HepG2 (cell line): ENCODE data around the gene SLIT3. TPM values are rescaled to one million over a fixed set of nuclear protein-coding genes. Genes with fewer than 3 reads are reported as not detected.

Source experiments
- ATAC-seq: fragments of 200-7000 bp; cut with Tn5 transposase; 3 replicates; pipeline ENCODE4 v1.9.1; 2020; ENCODE audit warnings: mild to moderate bottlenecking, moderate library complexity
- BruUV-seq: library from RNA; stranded (reverse); fragments of 400-500 nt; replicated peaks from 2 replicates; lab custom pipeline; 2021; lab: Mats Ljungman, UMichigan
- CTCF ChIA-PET: fragments of 300-600 bp; formaldehyde crosslinking; extraction: SDS; loops from one replicate; lab custom pipeline; 2021; ENCODE audit warnings: low total read pairs, inconsistent platforms, low intra/inter-chr PET ratio; lab: Yijun Ruan, JAX
- POLR2A ChIA-PET: fragments of 350-600 bp; sonication (Branson Sonifier 250); formaldehyde crosslinking; loops from one replicate; lab custom pipeline; 2020; ENCODE audit warnings: antibody characterized with exemption, inconsistent platforms; lab: Yijun Ruan, JAX
- DNase-seq: peaks from one replicate; pipeline ENCODE4 v3.0.0-alpha.2; 2015; ENCODE audit warnings: low spot score
- FAIRE-seq: peaks from 3 replicates; lab custom pipeline; 2011; peaks lifted over from hg19 to GRCh38; lab: Jason Lieb, UNC
- H2AFZ ChIP-seq: one replicate; pipeline ENCODE4 v1.6.1; 2011; ENCODE audit warnings: low read length, inconsistent platforms
- H3K27ac ChIP-seq: fragments of 300-600 bp; 3 replicates; pipeline ENCODE4 v1.8.0; 2011; ENCODE audit warnings: mixed run types, mild to moderate bottlenecking, mixed read lengths, low read length, inconsistent platforms; ENCODE audit not compliant: insufficient read depth; ENCODE audit errors: extremely low read length
- H3K27me3 ChIP-seq, 2 experiments: fragments of 200-600 bp in 1 of 2; 2 replicates in 1 of 2; 3 replicates in 1 of 2; pipeline versions ENCODE4 v1.6.0 to v1.8.0; 2011; ENCODE audit warnings: low read length in 2 of 2, mild to moderate bottlenecking in 2 of 2, moderate library complexity in 2 of 2, inconsistent platforms in 1 of 2; ENCODE audit not compliant: insufficient read depth in 2 of 2, control insufficient read depth in 1 of 2
- H3K36me3 ChIP-seq, 2 experiments: fragments of 200-600 bp in 1 of 2; replicated peaks in 1 of 2; 2 replicates in 1 of 2; 3 replicates in 1 of 2; pipeline versions ENCODE4 v1.5.1 to v1.8.0; 2011; ENCODE audit warnings: low read length in 2 of 2, inconsistent platforms in 1 of 2; ENCODE audit not compliant: insufficient read depth in 2 of 2, control insufficient read depth in 1 of 2
- H3K4me1 ChIP-seq: 2 replicates; pipeline ENCODE4 v1.5.1; 2012; ENCODE audit warnings: low read length, inconsistent platforms; ENCODE audit not compliant: insufficient read depth
- H3K4me2 ChIP-seq: 2 replicates; pipeline ENCODE4 v1.6.0; 2011; ENCODE audit warnings: low read depth, low read length, inconsistent platforms
- H3K4me3 ChIP-seq, 3 experiments: fragments of 200-600 bp in 1 of 3; sonication (generic), shearing (Covaris generic) in 1 of 3; replicated peaks in 1 of 3; 2 replicates each; pipeline ENCODE4 v1.5.1; 2011 to 2016; ENCODE audit warnings: low read length in 3 of 3, inconsistent platforms in 2 of 3, low read depth in 2 of 3, mild to moderate bottlenecking in 2 of 3, control low read depth in 1 of 3, mixed read lengths in 1 of 3; ENCODE audit not compliant: insufficient read depth in 1 of 3
- H3K79me2 ChIP-seq: one replicate; pipeline ENCODE4 v1.6.1; 2011; ENCODE audit warnings: low read length, inconsistent platforms; ENCODE audit not compliant: insufficient read depth
- H3K9ac ChIP-seq: 2 replicates; pipeline ENCODE4 v1.6.0; 2011; ENCODE audit warnings: mild to moderate bottlenecking, low read depth, low read length, inconsistent platforms; ENCODE audit not compliant: insufficient read depth
- H3K9me3 ChIP-seq: 2 replicates; pipeline ENCODE4 v1.5.1; 2012; ENCODE audit warnings: mild to moderate bottlenecking, low read length
- H4K20me1 ChIP-seq: 2 replicates; pipeline ENCODE4 v1.6.0; 2011; ENCODE audit warnings: inconsistent platforms, mild to moderate bottlenecking, low read length, moderate library complexity; ENCODE audit not compliant: insufficient read depth
- IRF2 ChIP-seq: IDR thresholded peaks from 2 replicates; pipeline ENCODE4 v1.6.1; 2018; ENCODE audit warnings: missing genetic modification reagents, missing compliant biosample characterization
- TEAD2 ChIP-seq: sonication (generic); formaldehyde crosslinking; IDR thresholded peaks from 2 replicates; pipeline ENCODE4 v1.9.0; 2021; ENCODE audit warnings: missing genetic modification reagents
- ZFP37 ChIP-seq: sonication (generic); formaldehyde crosslinking; IDR thresholded peaks from 2 replicates; pipeline ENCODE4 v1.4.0; 2020; ENCODE audit warnings: missing genetic modification reagents, borderline replicate concordance
- ZKSCAN8 ChIP-seq: IDR thresholded peaks from 2 replicates; pipeline ENCODE4 v1.6.1; 2016; ENCODE audit warnings: borderline replicate concordance, missing genetic modification reagents, missing compliant biosample characterization
- WGBS: methylation state at CpG from one replicate; pipeline ENCODE4 v1.1.6; 2017; ENCODE audit warnings: low lambda C conversion rate; 5-methylcytosine and 5-hydroxymethylcytosine counted together
- in situ Hi-C: cut with HindIII; loops from 2 replicates; pipeline ENCODE4 v1.10.0; 2017; ENCODE audit warnings: low pct_unique_long_range_greater_than_20kb; ENCODE audit not compliant: extremely low pct_ligation_motif_present
- intact Hi-C: fragments of 100-400 bp; cut with micrococcal nuclease; formaldehyde crosslinking; loops from one replicate; pipeline ENCODE4 v1.10.0; 2022; ENCODE audit not compliant: unreplicated experiment
- polyA plus RNA-seq, 8 experiments: library from polyadenylated mRNA; depleted of rRNA in 3 of 8; stranded (reverse) in 7 of 8; unstranded in 1 of 8; fragments of >200 nt; fragmentation: Illumina TruSeq in 4 of 8; extraction: Trizol in 4 of 8; gene quantifications; 2 replicates each; pipeline versions ENCODE4 v1.2.1 to v1.2.3, GENCODE V29; 2011 to 2016; ENCODE audit warnings: low read depth in 4 of 8, missing spikeins in 1 of 8, mixed read lengths in 1 of 8; ENCODE audit not compliant: insufficient read depth in 1 of 8
- total RNA-seq, 5 experiments: library from RNA; depleted of rRNA; stranded (reverse); fragments of >200 nt; fragmentation: Illumina TruSeq; extraction: Trizol; gene quantifications; 2 replicates each; pipeline ENCODE4 v1.2.3, GENCODE V29; 2016; ENCODE audit warnings: low read depth in 1 of 5
- TF ChIP-seq, protein P1 (sequence below): sonication (generic); formaldehyde crosslinking; IDR thresholded peaks from 2 replicates; pipeline ENCODE4 v1.4.0; 2020; ENCODE audit warnings: missing genetic modification reagents, borderline replicate concordance
- TF ChIP-seq, protein P2 (sequence below), 2 experiments: sonication (generic) in 1 of 2; formaldehyde crosslinking in 1 of 2; IDR thresholded peaks; 2 replicates each; pipeline versions ENCODE4 v1.4.0 to v1.6.1; 2018 to 2020; ENCODE audit warnings: missing genetic modification reagents in 2 of 2, borderline replicate concordance in 1 of 2, low read depth in 1 of 2, mild to moderate bottlenecking in 1 of 2, missing biosample characterization in 1 of 2

Gene SLIT3
- total and polyA plus RNA-seq, 2 of the 13 experiments (the other 11 are each of a cell fraction or from before 2014, with no cell fraction given): not detected

DNA sequence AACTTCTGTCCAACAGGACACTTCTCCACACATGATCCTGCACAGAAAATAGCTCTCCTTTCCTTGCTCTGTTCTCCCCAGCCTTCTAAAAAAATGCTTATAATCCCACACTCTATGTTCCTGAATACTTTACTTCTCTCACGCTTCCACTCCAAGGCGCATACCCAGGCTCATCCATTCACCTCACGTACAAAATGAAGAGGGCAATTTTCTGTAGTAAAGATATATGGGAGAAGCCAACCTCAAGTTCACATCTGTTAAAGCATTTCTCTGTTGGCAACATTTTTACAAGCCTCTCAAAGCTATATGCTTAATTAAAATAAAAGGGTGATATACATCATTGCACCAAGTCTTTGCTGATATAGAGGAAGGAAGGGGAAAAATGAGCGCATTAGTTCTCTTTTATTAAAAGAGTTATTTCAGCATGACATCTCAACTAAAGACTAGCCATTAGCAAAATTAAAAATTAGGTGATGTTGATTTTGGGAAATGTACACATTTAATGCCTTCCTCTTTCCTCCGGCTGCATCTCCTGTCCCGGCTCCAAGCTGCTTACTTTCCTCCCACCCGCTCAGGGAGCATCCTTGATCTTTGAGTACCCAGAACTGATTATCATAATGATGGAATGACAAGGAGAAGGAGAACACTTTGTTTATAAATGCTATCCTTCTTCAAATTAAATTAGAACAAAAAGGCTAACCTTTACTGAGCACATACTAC is 379.6 kb downstream of the SLIT3 start:
- no peaks in the 10 kb centered on the region for H3K4me1 ChIP-seq
- in situ Hi-C loops: no loop called here
- TF ChIP-seq TEAD2 (CRISPR knock-in tag) (no peak), ZKSCAN8 (CRISPR knock-in tag) (no peak), IRF2 (CRISPR knock-in tag) (no peak), ZFP37 (CRISPR knock-in tag) (no peak)
- TF ChIP-seq, protein P1, sequence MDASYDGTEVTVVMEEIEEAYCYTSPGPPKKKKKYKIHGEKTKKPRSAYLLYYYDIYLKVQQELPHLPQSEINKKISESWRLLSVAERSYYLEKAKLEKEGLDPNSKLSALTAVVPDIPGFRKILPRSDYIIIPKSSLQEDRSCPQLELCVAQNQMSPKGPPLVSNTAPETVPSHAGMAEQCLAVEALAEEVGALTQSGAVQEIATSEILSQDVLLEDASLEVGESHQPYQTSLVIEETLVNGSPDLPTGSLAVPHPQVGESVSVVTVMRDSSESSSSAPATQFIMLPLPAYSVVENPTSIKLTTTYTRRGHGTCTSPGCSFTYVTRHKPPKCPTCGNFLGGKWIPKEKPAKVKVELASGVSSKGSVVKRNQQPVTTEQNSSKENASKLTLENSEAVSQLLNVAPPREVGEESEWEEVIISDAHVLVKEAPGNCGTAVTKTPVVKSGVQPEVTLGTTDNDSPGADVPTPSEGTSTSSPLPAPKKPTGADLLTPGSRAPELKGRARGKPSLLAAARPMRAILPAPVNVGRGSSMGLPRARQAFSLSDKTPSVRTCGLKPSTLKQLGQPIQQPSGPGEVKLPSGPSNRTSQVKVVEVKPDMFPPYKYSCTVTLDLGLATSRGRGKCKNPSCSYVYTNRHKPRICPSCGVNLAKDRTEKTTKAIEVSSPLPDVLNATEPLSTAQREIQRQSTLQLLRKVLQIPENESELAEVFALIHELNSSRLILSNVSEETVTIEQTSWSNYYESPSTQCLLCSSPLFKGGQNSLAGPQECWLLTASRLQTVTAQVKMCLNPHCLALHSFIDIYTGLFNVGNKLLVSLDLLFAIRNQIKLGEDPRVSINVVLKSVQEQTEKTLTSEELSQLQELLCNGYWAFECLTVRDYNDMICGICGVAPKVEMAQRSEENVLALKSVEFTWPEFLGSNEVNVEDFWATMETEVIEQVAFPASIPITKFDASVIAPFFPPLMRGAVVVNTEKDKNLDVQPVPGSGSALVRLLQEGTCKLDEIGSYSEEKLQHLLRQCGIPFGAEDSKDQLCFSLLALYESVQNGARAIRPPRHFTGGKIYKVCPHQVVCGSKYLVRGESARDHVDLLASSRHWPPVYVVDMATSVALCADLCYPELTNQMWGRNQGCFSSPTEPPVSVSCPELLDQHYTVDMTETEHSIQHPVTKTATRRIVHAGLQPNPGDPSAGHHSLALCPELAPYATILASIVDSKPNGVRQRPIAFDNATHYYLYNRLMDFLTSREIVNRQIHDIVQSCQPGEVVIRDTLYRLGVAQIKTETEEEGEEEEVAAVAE (CRISPR knock-in tag): no peak
- TF ChIP-seq, protein P2, sequence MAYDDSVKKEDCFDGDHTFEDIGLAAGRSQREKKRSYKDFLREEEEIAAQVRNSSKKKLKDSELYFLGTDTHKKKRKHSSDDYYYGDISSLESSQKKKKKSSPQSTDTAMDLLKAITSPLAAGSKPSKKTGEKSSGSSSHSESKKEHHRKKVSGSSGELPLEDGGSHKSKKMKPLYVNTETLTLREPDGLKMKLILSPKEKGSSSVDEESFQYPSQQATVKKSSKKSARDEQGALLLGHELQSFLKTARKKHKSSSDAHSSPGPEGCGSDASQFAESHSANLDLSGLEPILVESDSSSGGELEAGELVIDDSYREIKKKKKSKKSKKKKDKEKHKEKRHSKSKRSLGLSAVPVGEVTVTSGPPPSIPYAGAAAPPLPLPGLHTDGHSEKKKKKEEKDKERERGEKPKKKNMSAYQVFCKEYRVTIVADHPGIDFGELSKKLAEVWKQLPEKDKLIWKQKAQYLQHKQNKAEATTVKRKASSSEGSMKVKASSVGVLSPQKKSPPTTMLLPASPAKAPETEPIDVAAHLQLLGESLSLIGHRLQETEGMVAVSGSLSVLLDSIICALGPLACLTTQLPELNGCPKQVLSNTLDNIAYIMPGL (CRISPR knock-in tag; IDR thresholded peaks at IDR 0.05; ENCODE audit: borderline replicate concordance in 1 of 2, low read depth in 1 of 2): no peak
- TF ChIP-seq, all 625 proteins: peak for 0
- no peaks in the 10 kb centered on the region for H4K20me1 ChIP-seq
- H3K9me3 ChIP-seq: no peaks in the 10 kb centered on the region
- POLR2A ChIA-PET: no interaction called here
- H3K9ac ChIP-seq: no peak overlapping the region
- intact Hi-C loops: no loop called here
- no TSS peak for BruUV-seq
- DNase-seq (no peak), FAIRE-seq (no peak), ATAC-seq (no peak)
- peaks cover 4 to 35% of the 10 kb centered on the region in 2 experiments for H3K27me3 ChIP-seq
- CTCF ChIA-PET: no interaction called here
- no peaks in the 10 kb centered on the region for H3K79me2 ChIP-seq
- 31% methylated on average over 7 of the region's 7 CpGs for WGBS
- H3K27ac ChIP-seq: no peak overlapping the region
- H3K4me3 ChIP-seq: no peak overlapping the region
- H3K4me2 ChIP-seq: no peak overlapping the region
- no peaks in the 10 kb centered on the region for H3K36me3 ChIP-seq
- no peak overlapping the region for H2AFZ ChIP-seq
